AG20443 (cell line): ENCODE data around the gene PDGFRA.
"Not testable (repeated sequence)": the region's sequence is repeated elsewhere in the genome, so short reads cannot be mapped to it uniquely, and the experiment has no call there.

Source experiments
- DNase-seq: peaks from one replicate; pipeline ENCODE4 v3.0.0; 2012; ENCODE audit warnings: low spot score, mixed read lengths

Gene PDGFRA

DNA sequence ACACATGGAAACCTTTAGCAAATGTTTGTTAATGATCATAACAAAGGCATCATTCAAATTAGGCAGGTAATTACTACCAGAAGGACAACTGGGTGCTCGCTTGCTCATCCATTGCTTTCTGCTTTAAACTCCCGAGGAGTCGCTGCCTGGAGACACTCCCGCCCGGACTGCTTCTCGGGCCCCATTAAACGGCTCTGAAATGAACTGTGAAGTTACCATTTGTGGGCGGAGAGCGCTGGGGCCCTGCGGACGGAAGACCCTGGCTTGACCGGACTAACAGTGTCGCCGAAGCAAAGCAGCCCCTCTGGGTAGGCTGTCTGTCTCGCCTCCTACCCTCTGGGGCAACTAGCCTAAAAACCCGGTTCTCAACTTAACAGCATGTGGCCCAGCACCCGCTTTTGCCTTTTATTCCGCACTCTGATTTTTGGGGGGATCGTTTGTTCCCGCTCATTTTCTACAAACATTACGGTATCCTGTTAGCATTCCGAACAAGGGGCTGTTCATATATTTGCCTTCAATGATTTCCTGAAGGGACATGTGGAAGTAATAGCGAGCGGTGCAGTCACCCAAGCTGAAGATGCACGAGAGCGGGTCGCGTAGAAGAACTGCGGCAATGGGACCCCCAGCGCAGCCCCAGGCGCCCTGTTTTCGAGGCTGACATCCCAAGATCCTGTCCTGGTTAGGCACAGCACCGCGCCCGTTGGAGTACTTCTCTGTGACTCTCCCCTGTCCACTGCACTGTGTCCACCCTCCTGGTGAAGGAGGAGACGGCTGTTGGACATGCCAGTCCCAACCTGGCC is 1.6 kb upstream of the PDGFRA start:
- peak; percentile 42 for DNase-seq

DNA sequence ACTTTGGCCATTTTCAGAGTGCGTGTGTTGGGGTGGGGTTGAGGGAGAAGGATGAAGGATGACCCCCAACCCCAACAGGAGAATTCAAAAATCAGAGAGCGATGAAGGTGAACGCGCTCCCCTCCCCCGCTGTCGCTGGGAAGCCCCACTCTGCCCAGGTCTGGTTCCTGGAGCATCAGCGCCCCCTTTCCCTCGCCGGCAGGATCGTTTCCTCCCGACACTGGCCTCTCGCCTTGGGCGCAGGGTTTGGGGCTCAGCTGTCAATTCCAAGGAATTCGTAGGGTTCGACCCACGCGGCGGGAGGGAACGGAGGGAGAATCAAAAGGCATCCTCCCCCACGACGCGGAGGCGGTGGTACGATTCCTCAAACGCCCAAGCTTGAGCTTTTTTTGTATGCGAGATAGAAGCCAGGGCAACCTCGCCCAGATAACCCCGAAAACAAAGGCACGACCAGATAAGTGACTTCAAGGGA is 1.0 kb upstream of the PDGFRA start:
- DNase-seq: peak; percentile 83

DNA sequence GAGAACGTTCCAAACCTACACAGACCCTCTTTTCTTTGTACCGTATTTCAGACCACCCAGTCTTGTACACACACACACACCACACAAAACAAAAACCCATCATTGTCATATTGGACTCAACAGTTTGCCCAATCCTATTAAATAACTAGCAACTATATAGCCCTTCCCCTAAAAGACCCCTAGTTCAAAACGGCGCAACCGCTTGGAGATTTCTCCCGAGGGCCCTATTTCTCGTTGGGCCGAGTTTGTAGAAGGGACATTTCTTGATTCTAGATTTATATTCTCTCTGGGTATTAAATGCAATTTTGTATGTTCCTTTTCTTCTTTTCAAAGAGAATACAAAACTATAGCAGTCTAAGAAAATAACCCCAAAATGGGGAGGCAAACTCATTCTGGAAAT is 547 bp upstream of the PDGFRA start:
- no peak for DNase-seq

DNA sequence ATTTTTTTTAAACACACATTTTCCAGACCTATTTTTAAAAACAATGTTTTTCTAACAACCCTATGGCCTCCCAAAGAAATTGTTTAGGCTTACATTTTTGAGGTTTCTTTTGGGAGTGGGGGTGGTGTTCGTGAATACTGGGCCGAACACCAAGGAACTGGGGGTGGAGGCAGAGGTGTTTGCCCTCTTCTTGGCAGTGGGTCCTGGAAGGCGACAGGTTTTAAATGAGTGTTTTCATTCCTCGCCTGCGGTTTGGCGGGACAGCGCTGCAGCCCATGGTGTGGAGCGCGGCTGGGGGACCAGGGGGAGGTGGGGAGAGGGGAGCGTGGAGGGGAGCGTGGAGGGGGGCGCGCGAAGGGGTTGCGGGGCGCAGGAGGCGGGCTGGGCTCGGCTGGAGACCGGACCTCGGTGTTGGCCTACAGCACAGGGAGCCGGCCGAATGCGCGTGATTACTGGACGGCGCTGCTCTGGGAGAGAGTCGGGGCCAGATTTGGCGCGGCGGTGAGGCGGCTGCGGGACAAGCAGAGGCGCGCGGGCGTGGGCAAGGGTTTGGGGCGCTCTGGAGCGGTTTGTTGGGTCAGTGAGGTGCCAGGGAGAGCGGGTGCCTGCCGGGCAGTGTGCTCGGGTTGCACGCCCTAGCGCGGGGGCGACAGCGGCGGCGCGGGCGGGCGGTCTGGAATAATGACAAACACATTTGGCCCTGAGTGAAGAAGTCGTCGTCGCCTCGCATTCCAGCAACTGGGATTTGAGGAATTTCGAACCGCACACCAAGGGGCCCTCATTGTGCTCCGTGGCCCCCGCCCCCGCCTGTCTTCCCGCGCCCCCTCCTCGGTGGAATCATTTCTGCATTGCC is 764 bp downstream of the PDGFRA start:
- DNase-seq: peak; percentile 40

DNA sequence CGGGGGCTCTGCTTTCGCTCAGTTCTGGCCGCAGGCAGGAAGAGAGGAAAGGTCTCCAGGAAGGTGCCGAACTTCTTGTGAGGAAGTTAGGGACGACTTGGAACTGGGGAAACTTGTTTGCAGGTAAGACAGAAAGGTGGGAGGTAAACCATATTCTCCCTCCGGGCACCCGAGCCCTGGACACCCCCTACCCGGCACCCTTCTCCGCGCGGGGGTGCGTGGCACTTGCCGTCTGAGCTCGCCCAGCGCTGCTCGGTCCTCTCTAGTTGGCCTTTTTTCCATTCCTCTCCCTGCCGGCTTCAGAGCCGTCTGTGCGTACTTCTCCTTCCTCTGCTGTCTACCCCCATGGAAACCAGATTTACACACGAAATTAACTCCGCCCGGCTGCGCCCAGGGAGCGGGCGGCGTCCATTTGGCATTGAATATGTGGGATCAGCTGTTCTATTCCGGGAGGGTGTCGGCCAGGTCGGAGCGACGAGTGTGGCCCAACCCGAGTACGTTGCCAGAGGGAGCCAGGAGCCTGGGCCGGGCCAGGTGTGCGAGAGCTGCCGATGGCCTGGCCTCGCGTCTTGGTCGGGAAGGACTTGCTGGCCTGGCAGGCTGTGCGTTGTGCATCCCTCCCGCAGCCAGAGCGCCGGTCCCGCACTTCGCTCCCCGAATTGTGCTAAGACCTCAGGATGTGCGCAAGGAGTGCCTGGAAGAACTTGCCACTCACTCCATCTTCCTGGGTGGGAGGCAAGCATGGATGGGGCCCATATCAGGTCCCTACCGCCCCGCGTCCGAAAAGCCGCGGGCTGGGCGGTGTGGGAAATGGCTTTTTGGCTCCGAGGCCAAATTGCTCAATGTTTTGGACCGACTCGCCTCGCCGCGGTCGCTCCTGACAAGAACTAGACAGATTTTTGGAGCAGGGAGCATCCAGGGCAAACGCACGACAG is 1.7 kb downstream of the PDGFRA start:
- peak; percentile 52 for DNase-seq

DNA sequence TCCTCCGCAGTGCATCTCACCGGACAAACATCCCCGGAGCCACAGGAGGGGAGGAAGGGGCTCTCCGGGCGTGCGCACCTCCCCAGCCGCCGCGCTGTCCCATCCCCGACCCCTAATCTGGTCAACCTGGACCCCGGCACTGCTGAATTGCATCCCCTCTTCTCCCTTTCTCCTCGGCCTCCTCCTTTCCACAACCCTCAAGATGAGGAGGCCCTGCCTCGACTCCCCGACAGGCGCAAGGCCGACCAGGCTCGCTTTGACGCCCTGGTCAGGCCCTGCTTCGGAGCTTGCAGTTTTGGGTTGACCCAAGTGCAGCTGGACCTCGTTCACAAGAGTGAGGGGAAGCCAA is 2.3 kb downstream of the PDGFRA start:
- DNase-seq: no peak

DNA sequence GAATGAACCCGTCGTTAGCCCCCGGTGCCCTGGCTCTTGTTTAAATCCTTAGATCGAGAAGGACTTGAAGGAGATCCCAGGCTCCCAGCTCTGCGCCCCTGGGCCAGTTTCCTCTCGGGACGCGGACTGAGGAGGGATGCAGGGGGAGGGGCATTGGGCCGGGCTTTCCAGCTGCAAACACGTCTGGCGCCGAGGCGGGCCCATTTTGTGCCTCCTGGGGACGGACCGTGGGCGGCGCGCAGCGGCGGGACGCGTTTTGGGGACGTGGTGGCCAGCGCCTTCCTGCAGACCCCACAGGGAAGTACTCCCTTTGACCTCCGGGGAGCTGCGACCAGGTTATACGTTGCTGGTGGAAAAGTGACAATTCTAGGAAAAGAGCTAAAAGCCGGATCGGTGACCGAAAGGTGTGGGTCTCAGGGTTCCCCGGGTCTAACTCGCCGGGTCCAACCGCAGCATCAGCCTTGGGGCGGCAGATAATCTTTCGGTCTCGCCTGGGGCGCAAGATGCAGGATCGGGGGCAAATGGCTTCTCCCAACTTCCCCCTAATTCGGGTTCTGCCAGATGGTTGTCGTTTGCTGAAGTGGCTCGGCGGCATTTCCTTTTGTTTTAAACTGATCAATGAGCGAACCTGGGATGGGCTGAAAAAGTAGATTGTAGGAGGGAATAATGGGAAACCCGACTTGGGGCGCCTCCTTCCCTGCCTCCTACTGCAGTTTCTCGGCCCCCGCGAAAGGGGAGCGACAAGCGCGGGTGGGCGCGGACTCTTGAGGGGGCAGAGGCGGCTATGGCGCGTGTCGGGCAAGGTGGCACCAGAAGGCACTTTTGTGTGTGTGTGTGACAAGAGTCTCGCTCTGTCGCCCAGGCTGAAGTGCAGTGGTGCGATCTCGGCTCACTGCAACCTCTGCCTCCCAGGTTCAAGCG is 2.9 kb downstream of the PDGFRA start:
- DNase-seq: peak; percentile 66

DNA sequence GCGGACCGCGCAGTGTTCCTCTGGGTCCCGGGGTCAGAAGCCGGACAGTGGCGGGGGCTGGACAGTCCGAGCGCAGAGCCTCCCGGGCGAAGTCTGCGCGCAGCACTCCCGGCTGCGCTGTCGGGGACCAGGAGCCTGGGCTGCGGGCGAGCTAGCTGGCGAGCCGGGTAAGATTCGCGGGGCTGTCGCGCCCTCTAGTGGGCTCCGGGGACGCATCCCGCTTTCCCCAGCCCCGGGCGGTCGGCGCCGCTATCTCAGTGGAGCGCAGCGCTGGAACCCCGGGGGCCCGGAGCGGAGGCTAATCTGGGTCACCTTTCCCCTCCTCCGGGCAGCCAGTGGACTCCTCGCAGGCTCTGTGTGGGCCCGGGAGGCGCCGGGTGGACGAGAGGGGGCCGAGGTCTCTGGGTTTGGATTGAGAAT is 4.2 kb downstream of the PDGFRA start:
- DNase-seq: peak; percentile 88

DNA sequence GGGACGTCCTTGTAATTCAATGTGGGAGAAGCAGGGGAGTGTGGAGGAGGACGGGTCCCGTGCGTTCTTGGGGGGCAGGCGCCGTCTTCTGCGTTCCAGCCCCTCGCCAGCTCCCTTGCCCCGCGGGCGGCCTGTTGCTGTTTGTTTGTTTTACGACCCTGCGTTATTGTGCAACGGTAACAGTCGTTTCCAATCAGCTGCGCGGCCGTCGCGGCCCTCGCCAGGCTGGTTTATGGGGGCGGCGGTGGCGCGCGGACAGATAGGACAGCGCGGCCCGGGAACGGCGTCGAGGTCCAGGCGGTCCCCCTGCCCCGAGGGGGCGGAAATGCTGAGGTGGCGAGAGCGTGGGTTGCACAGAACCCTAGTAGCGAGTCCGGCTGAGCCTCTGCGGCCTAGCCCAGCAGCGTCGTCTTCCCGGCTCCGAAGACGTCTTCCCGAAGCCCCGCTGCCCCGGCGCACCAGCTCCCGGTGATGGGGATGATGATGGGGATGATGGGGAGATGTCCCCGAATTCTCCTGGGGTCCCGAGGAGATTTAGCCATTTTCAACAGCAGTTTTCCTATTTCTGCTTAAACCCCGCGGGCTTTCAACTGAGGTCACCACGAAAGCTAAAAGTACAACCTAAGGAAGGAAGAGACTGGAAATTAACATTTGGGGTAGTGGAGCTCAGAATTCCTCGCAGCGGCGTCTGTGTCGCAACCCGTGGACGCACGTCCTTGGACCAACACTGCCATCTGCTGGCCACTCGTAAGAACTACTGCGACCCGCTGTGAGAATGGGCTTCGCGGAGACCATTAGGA is 4.8 kb downstream of the PDGFRA start:
- peak; percentile 82 for DNase-seq

DNA sequence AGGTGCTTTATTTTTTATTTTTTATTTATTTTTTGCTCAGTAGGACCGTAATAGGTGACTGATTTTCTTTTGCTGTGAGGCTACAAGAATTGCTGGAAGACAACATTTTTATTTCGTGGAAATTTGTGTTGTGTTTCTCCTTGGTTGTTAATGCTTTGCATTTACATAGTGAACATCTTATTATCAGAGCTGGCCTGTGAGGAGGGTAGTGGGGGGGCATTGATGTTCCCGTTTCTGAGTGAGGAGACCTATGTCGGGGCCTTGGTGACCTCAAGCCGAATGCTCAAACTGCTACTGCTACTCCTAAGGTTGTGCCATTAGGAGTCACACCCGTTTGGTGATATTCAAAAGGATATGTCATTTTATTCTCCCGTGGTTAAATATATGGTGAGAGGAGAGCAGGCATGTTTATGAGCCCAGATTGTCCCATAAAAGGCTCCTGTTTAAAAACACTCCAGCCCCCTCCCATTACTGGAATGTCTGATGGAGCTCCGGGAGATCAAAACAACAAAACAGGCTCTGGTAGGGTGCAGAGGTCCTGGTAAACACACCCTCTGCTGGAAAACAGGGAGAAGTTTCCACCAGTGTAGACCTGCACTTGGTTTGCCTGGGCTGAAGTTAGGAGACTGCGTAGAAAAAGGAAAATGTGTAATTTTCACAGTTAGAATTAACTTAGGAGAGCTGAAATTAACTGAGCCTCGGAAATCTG is 5.6 kb downstream of the PDGFRA start:
- no peak for DNase-seq

DNA sequence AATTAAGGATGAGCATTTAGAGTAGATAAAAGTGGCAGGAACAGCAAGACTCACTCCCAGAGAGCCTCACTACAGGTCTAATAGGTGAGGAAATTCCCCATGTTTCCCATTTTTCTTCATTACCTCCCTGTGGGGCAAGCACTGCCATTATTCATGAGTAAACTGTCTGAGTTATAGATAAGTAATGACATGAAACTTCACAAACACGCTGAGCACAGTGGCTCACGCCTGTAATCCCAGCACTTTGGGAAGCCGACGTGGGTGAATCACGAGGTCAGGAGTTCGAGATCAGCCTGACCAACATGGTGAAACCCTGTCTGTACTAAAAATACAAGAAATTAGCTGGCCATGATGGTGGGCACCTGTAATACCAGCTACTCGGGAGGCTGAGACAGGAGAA is 7.2 kb downstream of the PDGFRA start:
- not testable (repeated sequence) for DNase-seq

DNA sequence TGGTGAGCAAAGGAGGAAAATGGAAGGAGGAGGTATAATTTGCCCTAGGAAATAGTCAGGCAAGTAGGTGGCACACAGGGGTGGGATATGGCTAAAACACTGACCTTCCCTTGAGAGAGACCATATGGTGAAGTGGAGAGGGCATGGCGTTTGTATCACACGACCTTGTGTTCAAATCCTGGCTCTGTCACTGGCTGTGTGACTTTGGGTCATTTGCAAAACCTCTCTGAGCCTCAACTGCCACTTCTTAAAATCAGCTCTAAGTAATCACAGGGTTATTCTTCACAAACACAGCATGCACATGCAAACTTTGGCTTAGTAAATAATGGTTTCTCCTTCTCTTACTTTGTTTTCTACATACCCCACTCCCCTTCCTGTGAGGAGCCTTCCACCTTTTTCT is 8.7 kb downstream of the PDGFRA start:
- no peak for DNase-seq

DNA sequence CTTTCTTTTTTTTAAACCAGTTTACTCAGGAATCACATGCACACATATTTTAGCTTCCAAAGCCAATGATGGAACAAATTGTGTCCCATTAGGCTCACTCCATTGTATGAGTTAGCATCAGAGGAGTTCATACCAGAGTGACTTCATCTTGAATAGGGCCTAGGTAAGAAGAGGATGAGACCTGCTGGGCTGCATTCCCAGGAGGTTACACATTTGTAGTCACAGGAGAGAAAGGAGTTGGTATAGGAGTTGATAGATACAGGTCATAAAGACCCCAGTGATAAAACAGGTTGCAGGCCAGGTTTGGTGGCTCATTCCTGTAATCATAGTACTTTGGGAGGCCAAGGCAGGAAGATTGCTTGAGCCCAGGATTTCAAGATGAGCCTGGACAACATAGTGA is 9.3 kb downstream of the PDGFRA start:
- no peak for DNase-seq

DNA sequence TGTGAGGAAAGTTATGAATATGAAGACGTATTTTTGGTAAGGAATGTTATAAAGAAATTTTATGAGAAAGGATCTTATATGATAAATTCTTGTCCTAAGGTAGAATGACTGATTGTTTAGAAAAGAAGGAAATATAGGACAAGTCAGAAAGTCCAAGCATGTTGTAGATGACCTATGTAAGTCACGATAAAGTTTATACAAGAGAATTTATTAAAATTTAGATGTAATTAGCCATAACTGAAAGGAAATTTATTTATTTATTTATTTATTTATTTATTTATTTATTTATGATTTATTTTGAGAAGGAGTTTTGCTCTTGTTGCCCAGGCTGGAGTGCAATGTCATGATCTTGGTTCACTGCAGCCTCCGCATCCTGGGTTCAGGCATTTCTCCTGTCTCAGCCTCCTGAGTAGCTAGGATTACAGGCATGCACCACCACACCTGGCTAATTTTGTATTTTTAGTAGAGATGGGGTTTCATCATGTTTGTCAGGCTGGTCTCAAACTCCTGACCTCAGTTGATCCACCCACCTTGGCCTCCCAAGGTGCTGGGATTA is 12.3 kb downstream of the PDGFRA start:
- not testable (repeated sequence) for DNase-seq

DNA sequence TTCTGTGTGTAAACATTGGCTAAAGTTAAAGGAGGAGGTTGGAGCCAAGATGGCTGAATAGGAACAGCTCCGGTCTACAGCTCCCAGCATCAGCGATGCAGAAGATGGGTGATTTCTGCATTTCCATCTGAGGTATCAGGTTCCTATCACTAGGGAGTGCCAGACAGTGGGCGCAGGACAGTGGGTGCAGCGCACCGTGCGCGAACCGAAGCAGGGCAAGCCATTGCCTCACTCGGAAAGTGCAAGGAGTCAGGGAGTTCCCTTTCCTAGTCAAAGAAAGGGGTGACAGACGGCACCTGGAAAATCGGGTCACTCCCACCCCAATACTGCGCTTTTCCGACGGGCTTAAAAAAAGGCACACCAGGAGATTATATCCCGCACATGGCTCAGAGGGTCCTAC is 14.4 kb downstream of the PDGFRA start:
- DNase-seq: not testable (repeated sequence)

DNA sequence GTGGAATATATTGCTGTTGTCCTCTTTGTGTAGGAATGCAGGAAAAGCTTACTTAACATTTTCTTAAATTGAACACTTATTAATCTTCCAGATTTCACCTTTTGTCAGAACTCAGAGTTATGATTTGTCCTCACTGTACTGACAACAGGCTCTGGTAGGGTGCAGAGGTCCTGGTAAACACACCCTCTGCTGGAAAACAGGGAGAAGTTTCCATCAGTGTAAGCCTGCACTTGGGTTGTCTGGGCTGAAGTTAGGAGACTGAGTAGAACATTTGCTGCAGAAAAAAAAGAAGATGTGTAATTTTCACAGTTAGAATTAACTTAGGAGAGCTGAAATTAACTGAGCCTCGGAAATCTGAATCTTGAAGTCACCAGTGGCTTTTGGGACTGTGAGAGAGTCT is 23.2 kb downstream of the PDGFRA start:
- DNase-seq: not testable (repeated sequence)

DNA sequence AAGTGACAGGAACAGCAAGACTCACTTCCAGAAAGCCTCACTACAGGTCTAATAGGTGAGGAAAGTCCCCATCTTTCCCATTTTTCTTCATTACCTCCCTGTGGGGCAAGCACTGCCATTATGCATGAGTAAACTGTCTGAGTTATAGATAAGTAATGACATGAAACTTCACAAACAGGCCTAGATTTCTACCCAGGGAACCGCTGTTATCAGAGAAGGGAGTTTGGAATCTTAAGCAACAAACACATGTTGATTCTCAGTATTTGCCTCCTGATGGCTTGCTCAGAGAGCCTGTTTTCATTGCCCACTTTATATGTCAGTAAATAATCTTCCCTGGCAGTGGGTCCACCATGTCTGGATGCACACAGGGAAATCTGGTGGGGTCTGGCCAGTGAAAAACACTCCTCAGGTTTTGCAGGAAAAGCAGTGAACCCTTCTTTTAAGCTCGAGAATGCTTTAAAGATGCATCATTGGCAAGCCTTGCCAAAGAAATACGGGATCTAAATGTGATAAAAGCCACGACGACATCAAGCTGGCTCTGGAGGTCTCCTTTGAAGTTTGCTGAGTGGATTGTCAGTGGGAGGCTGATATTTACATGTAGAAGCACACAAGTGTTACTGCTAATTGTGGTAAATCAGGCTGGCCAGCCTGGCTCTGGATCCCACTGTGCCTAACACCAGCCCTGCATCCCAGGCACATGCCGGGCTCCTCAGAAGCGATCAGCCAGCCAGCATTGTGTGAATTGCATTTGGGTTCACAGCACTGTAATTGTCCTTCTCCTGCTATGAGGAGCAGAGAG is 25.2 kb downstream of the PDGFRA start:
- DNase-seq: no peak

DNA sequence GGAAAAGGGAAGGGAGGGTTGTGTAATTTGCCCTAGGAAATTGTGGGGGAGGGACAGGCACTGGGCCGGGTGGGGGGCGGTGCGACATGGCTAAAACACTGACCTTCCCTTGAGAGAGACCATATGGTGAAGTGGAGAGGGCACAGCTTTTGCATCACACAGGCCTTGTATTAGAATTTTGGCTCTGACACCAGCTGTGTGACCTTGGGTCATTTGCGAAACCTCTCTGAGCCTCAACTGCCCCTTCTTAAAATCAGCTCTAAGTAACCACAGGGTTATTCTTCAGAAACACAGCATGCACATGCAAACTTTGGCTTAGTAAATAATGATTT is 25.8 kb downstream of the PDGFRA start:
- no peak for DNase-seq
